ENCODE data around the gene WDR74. TPM values are rescaled to one million over a fixed set of nuclear protein-coding genes. Genes with fewer than 3 reads are reported as not detected.

The WDR74 gene
- total RNA-seq (10 to 100 TPM; 17.7 to 31.2 (median 22.9) TPM), polyA plus RNA-seq (10 to 100 TPM; 48.3 to 62.4 TPM)
- long read RNA-seq, donor 1, transcript WDR74-201 (11 exons, 1,289 nt): major isoform, 18 of 24 reads
- long read RNA-seq, donor 1, partial matches to known transcripts: 1 of 24 reads
- long read RNA-seq, donor 1, other reads (novel, unspliced or antisense): 5 of 24 reads
- long read RNA-seq, donor 2, transcript WDR74-201 (11 exons, 1,289 nt): major isoform, 15 of 16 reads
- long read RNA-seq, donor 2, partial matches to known transcripts: 1 of 16 reads
- long read RNA-seq, donor 2, other reads (novel, unspliced or antisense): 0 of 16 reads
- long read RNA-seq, donor 3, transcript WDR74-201 (11 exons, 1,289 nt): major isoform, 38 of 48 reads
- long read RNA-seq, donor 3, partial matches to known transcripts: 6 of 48 reads
- long read RNA-seq, donor 3, other reads (novel, unspliced or antisense): 4 of 48 reads

GRCh38 chr11:62839050-62839945 is at the start of gene WDR74:
Gene WDR74 (minus strand): TSS chr11:62839590. CDS start chr11:62839570, 20 bp downstream.
- ATAC-seq: peak; percentile 77 to 80 (median 79)
- Histone ChIP-seq H3K4me3 (peak within 1 kb of the TSS; percentile 63 to 99 (median 78)), H3K4me1 (peaks cover 0 to 39% (median 24%) of the 10 kb centered on the region in 9 donors), H3K9me3 (no peaks in the 10 kb centered on the region), H3K27ac (peak within 1 kb of the TSS; percentile 92 to 98 (median 97)), H3K36me3 (peaks cover 0 to 37% (median 20%) of the 10 kb centered on the region in 9 donors), H3K27me3 (no peaks in the 10 kb centered on the region)
- 0 to 1% methylated on average over 62 of the region's 62 CpGs for WGBS, 2 donors
- no peak for TF ChIP-seq CTCF (IDR thresholded peaks at IDR 0.05)
- intact Hi-C loops (cut with DNase I): loop anchor here in 5 of 10 donors (2.0 to 10.0 kb wide), 5 partner anchors 34 to 234 kb away; partner anchors contain the start of genes MTA2 (in 1 of the 5), NXF1 (in 1 of the 5), TMEM179B (in 1 of the 5) and TMEM223 (in 1 of the 5)
- DNase-seq: peak; percentile 93

- Histone ChIP-seq H3K9me3 (no peaks in the 10 kb centered on the region), H3K4me3 (no peak overlapping the region), H3K4me1 (peaks cover 0 to 44% (median 14%) of the 10 kb centered on the region in 9 donors), H3K36me3 (peaks cover 8 to 62% (median 52%) of the 10 kb centered on the region in 9 donors), H3K27me3 (no peaks in the 10 kb centered on the region), H3K27ac (peak overlapping the region in 2 of 10 donors; percentile 35 to 75)
- intact Hi-C loops (cut with DNase I): no loop called here
- ATAC-seq (no peak), DNase-seq (no peak)
- 69 to 73% methylated on average over 2 of the region's 2 CpGs for WGBS, 2 donors
- no peak for TF ChIP-seq CTCF (IDR thresholded peaks at IDR 0.05)
Observed at GRCh38 chr11:62889126-62889483, 49.7 kb upstream of the WDR74 start.

GRCh38 chr11:62888406-62888805 is 49.0 kb upstream of the WDR74 start:
- Histone ChIP-seq H3K4me3 (no peak overlapping the region), H3K9me3 (no peaks in the 10 kb centered on the region), H3K27ac (peak overlapping the region in 1 of 10 donors; percentile 21), H3K4me1 (peaks cover 0 to 51% (median 19%) of the 10 kb centered on the region in 9 donors), H3K36me3 (peaks cover 11 to 69% (median 59%) of the 10 kb centered on the region in 9 donors), H3K27me3 (no peaks in the 10 kb centered on the region)
- no peak for DNase-seq
- no peak for ATAC-seq
- no peak for TF ChIP-seq CTCF (IDR thresholded peaks at IDR 0.05)
- intact Hi-C loops (cut with DNase I): no loop called here
- WGBS, 2 donors: 91 to 93% methylated on average over 14 of the region's 14 CpGs
